ENCODE measurements around the gene RANBP10. TPM values are rescaled to one million over a fixed set of nuclear protein-coding genes. Genes with fewer than 3 reads are reported as not detected.

RANBP10 gene
- total RNA-seq, 1 experiment from 2014 or later: 17.2 TPM

- peaks cover 6% of the 10 kb centered on the region for H3K4me1 Mint-ChIP-seq (ENCODE audit: insufficient read depth, unreplicated experiment)
- intact Hi-C loops (cut with micrococcal nuclease): no loop called here
- no peak overlapping the region for H3K4me3 Mint-ChIP-seq (ENCODE audit: unreplicated experiment)
- peaks cover 26% of the 10 kb centered on the region for H3K36me3 Mint-ChIP-seq (ENCODE audit: insufficient read depth, unreplicated experiment)
- POLR2A ChIA-PET: interaction anchor here (0.7 to 1.2 kb wide), 3 partner anchors 55 to 231 kb away, joined by 3 to 5 read pairs (median 3); no protein-coding TSS in a partner anchor
- no peak for DNase-seq (ENCODE audit: unreplicated experiment)
- H3K27ac Mint-ChIP-seq (ENCODE audit: low read depth, unreplicated experiment): no peak overlapping the region
- BruUV-seq (replicated peaks): no TSS peak
- no peaks in the 10 kb centered on the region for H3K27me3 Mint-ChIP-seq (ENCODE audit: insufficient read depth, unreplicated experiment)
- no peaks in the 10 kb centered on the region for H3K9me3 Mint-ChIP-seq (ENCODE audit: unreplicated experiment)
- CTCF ChIA-PET: interaction anchor here (1.4 kb wide), 1 partner anchor 101 kb away, joined by 4 read pairs; no protein-coding TSS in a partner anchor
- TF ChIP-seq CTCF (IDR thresholded peaks at IDR 0.05; ENCODE audit: unreplicated experiment): no peak
These were observed 32.5 kb downstream of the RANBP10 start for GRCh38 chr16:67773569-67774456.

GRCh38 chr16:67773099-67773498 is 33.3 kb downstream of the RANBP10 start:
- Mint-ChIP-seq H3K27ac (ENCODE audit: low read depth, unreplicated experiment) (no peak overlapping the region), H3K27me3 (ENCODE audit: insufficient read depth, unreplicated experiment) (no peaks in the 10 kb centered on the region), H3K9me3 (ENCODE audit: unreplicated experiment) (no peaks in the 10 kb centered on the region), H3K4me1 (ENCODE audit: insufficient read depth, unreplicated experiment) (peaks cover 6% of the 10 kb centered on the region), H3K36me3 (ENCODE audit: insufficient read depth, unreplicated experiment) (peaks cover 30% of the 10 kb centered on the region), H3K4me3 (ENCODE audit: unreplicated experiment) (no peak overlapping the region)
- no TSS peak for BruUV-seq (replicated peaks)
- DNase-seq (ENCODE audit: unreplicated experiment): no peak
- intact Hi-C loops (cut with micrococcal nuclease): no loop called here
- no peak for TF ChIP-seq CTCF (IDR thresholded peaks at IDR 0.05; ENCODE audit: unreplicated experiment)
- ChIA-PET CTCF (no interaction called here), POLR2A (no interaction called here)

GRCh38 chr16:67770346-67770991 is 35.9 kb downstream of the RANBP10 start:
- Mint-ChIP-seq H3K4me3 (ENCODE audit: unreplicated experiment) (no peak overlapping the region), H3K27ac (ENCODE audit: low read depth, unreplicated experiment) (no peak overlapping the region)
- POLR2A ChIA-PET: no interaction called here

More at GRCh38 chr16:67770346-67770991, 35.9 kb downstream of the RANBP10 start:
- no TSS peak for BruUV-seq (replicated peaks)
- H3K36me3 Mint-ChIP-seq (ENCODE audit: insufficient read depth, unreplicated experiment): peaks cover 38% of the 10 kb centered on the region
- no peak for DNase-seq (ENCODE audit: unreplicated experiment)
- CTCF ChIA-PET: interaction anchor here (0.6 to 1.0 kb wide), 3 partner anchors 10 to 98 kb away, joined by 3 read pairs; no protein-coding TSS in a partner anchor
- H3K9me3 Mint-ChIP-seq (ENCODE audit: unreplicated experiment): no peaks in the 10 kb centered on the region
- H3K27me3 Mint-ChIP-seq (ENCODE audit: insufficient read depth, unreplicated experiment): no peaks in the 10 kb centered on the region
- intact Hi-C loops (cut with micrococcal nuclease): no loop called here
- peaks cover 6% of the 10 kb centered on the region for H3K4me1 Mint-ChIP-seq (ENCODE audit: insufficient read depth, unreplicated experiment)
- TF ChIP-seq CTCF (IDR thresholded peaks at IDR 0.05; ENCODE audit: unreplicated experiment): no peak

All from MCF 10A (cell line).